CD4-positive, CD25-positive, alpha-beta regulatory T cell (primary cell): ENCODE data around the gene SRPK2. TPM values are rescaled to one million over a fixed set of nuclear protein-coding genes. Genes with fewer than 3 reads are reported as not detected.
"Not testable (repeated sequence)": the region's sequence is repeated elsewhere in the genome, so short reads cannot be mapped to it uniquely, and the experiment has no call there.

Experiments used
- ATAC-seq, 2 donors: fragments of 150-1000 bp; cut with Tn5 transposase; one replicate each; pipeline ENCODE4 v1.10.0; 2021; ENCODE audit warnings: low read depth in 2 of 2, moderate number of reproducible peaks in 2 of 2, moderate library complexity in 1 of 2
- DNase-seq, 3 donors: peaks; one replicate each; pipeline versions ENCODE4 v3.0.0 to v3.0.0-alpha.2; 2012 to 2022; ENCODE audit warnings: mixed read lengths in 1 of 3
- H3K27ac ChIP-seq: one replicate; pipeline ENCODE4 v1.7.0; 2013; ENCODE audit warnings: mild to moderate bottlenecking, low read length; ENCODE audit not compliant: insufficient read depth, poor library complexity, severe bottlenecking
- H3K27me3 ChIP-seq: one replicate; pipeline ENCODE4 v1.7.0; 2013; ENCODE audit warnings: low read length; ENCODE audit not compliant: control insufficient read depth, insufficient read depth
- H3K36me3 ChIP-seq: one replicate; pipeline ENCODE4 v1.7.0; 2013; ENCODE audit warnings: mild to moderate bottlenecking, low read length, moderate library complexity; ENCODE audit not compliant: control insufficient read depth, insufficient read depth
- H3K4me1 ChIP-seq: 2 replicates; pipeline ENCODE4 v1.7.0; 2013; ENCODE audit warnings: mild to moderate bottlenecking, low read length; ENCODE audit not compliant: insufficient read depth, control insufficient read depth, poor library complexity, severe bottlenecking
- H3K4me3 ChIP-seq: one replicate; pipeline ENCODE4 v1.7.0; 2013; ENCODE audit warnings: low read depth, mild to moderate bottlenecking, low read length, moderate library complexity
- H3K9me3 ChIP-seq, 2 experiments: 1 replicate in 1 of 2; 2 replicates in 1 of 2; pipeline ENCODE4 v1.7.0; 2013; ENCODE audit warnings: low read length in 2 of 2, mild to moderate bottlenecking in 1 of 2, moderate library complexity in 1 of 2; ENCODE audit not compliant: control insufficient read depth in 2 of 2
- H3K27ac Mint-ChIP-seq, 3 donors: one replicate each; pipeline ENCODE4 v1.8.0; 2020 to 2022; ENCODE audit warnings: mild to moderate bottlenecking in 3 of 3, mixed read lengths in 3 of 3, moderate library complexity in 2 of 3
- H3K27me3 Mint-ChIP-seq: one replicate; pipeline ENCODE4 v1.8.0; 2022; ENCODE audit warnings: mild to moderate bottlenecking, mixed read lengths
- H3K36me3 Mint-ChIP-seq: one replicate; pipeline ENCODE4 v1.8.0; 2020; ENCODE audit warnings: mixed read lengths
- H3K4me1 Mint-ChIP-seq, 4 donors: one replicate each; pipeline ENCODE4 v1.8.0; 2020 to 2022; ENCODE audit warnings: mixed read lengths in 4 of 4, mild to moderate bottlenecking in 1 of 4
- H3K4me3 Mint-ChIP-seq, 4 donors: one replicate each; pipeline ENCODE4 v1.8.0; 2020 to 2022; ENCODE audit warnings: mild to moderate bottlenecking in 4 of 4, mixed read lengths in 4 of 4, moderate library complexity in 3 of 4
- H3K9me3 Mint-ChIP-seq, 7 donors: one replicate each; pipeline ENCODE4 v1.8.0; 2020 to 2022; ENCODE audit warnings: mixed read lengths in 7 of 7, mild to moderate bottlenecking in 3 of 7, moderate library complexity in 2 of 7
- polyA plus RNA-seq, 4 donors: library from polyadenylated mRNA; unstranded; fragments of 300-500 nt; fragmentation: Illumina TruSeq; gene quantifications; one replicate each; pipeline ENCODE4 v1.2.3, GENCODE V29; 2021
- total RNA-seq: library from RNA; stranded (reverse); gene quantifications from one replicate; pipeline ENCODE4 v1.2.3, GENCODE V29; 2022

Gene SRPK2
- total and polyA plus RNA-seq, 5 donors from 2014 or later = 50.3 to 77.2 (median 62.6) TPM

- H3K27ac ChIP-seq = no peak overlapping the region
- H3K4me3 ChIP-seq = no peak overlapping the region
- H3K9me3 Mint-ChIP-seq = no peaks in the 10 kb centered on the region
- no peaks in the 10 kb centered on the region for H3K9me3 ChIP-seq
- peak overlapping the region in 1 of 3 donors; percentile 22 for H3K27ac Mint-ChIP-seq
- no peaks in the 10 kb centered on the region for H3K27me3 ChIP-seq
- no peaks in the 10 kb centered on the region for H3K36me3 Mint-ChIP-seq
- H3K4me1 Mint-ChIP-seq = peaks cover 18 to 45% (median 22%) of the 10 kb centered on the region in 4 donors
- H3K27me3 Mint-ChIP-seq = no peaks in the 10 kb centered on the region
- DNase-seq (no peak), ATAC-seq (no peak)
- no peak overlapping the region for H3K4me3 Mint-ChIP-seq
- H3K36me3 ChIP-seq = no peaks in the 10 kb centered on the region
- peaks cover 5% of the 10 kb centered on the region for H3K4me1 ChIP-seq
Observed at GRCh38 chr7:105244594-105244993, 144.1 kb downstream of the SRPK2 start.

DNA sequence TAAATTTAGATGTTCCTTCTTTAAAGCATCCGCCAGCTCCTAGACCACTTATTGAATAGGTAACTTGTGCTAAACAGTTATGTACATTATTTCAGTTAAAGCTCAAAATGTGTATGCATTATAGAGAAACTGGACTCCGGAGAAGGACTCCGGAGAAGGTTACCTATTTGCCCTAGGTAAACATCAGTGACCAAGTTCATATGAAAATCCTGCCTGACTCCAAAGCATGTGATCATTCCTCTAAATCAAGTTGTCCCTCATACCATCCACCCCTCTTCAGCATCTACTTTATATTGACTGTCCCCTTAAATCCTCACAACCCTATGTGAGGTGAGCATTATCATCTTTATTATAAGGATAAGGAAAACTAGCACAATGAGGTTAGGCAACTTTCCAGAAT is 147.5 kb downstream of the SRPK2 start:
- Histone ChIP-seq H3K27ac (no peak overlapping the region), H3K27me3 (no peaks in the 10 kb centered on the region), H3K9me3 (no peaks in the 10 kb centered on the region), H3K36me3 (no peaks in the 10 kb centered on the region), H3K4me1 (peaks cover 9% of the 10 kb centered on the region), H3K4me3 (no peak overlapping the region)
- Mint-ChIP-seq H3K4me1 (peaks cover 26 to 63% (median 35%) of the 10 kb centered on the region in 4 donors), H3K9me3 (no peaks in the 10 kb centered on the region), H3K36me3 (no peaks in the 10 kb centered on the region), H3K4me3 (no peak overlapping the region), H3K27ac (peak overlapping the region in 1 of 3 donors; percentile 48), H3K27me3 (no peaks in the 10 kb centered on the region)
- DNase-seq (no peak), ATAC-seq (no peak)

DNA sequence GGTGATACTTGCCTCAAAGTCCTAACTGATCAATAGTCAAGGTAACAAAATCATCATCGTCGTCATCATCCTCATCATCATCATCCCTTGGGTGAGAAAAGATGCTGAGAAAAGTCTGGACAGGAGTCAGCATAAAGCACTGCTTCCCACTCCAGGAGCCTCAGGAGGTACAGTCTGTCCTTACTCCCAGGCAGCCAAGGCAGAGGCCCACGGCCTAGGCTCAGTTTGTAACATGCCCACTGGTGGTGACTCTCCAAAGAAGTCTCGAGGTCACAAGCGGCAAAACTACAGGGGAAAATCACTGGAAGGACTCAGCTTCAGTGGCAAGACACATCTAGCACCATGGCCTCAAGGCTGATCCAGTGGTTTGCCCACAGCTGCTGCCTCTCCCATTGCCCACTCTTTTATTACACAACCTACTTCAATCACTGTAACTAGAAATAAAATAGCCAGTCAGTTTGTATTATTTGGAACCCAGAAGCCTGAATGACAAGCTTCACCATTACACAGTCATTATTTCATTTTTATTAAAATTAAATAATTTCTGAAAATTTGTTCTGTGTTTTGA is 150.4 kb downstream of the SRPK2 start:
- Mint-ChIP-seq H3K27ac (peak overlapping the region in 1 of 3 donors; percentile 7), H3K9me3 (no peaks in the 10 kb centered on the region), H3K4me3 (peak overlapping the region in 1 of 4 donors; percentile 11), H3K27me3 (no peaks in the 10 kb centered on the region), H3K36me3 (no peaks in the 10 kb centered on the region), H3K4me1 (peaks cover 33 to 83% (median 44%) of the 10 kb centered on the region in 4 donors)
- no peak overlapping the region for H3K4me3 ChIP-seq
- H3K4me1 ChIP-seq = peaks cover 9% of the 10 kb centered on the region
- no peak overlapping the region for H3K27ac ChIP-seq
- peaks cover 2% of the 10 kb centered on the region for H3K36me3 ChIP-seq
- no peaks in the 10 kb centered on the region for H3K9me3 ChIP-seq
- no peak for DNase-seq
- H3K27me3 ChIP-seq = no peaks in the 10 kb centered on the region
- no peak for ATAC-seq

GRCh38 chr7:105234886-105235285 is 153.8 kb downstream of the SRPK2 start:
- no peaks in the 10 kb centered on the region for H3K27me3 Mint-ChIP-seq
- Histone ChIP-seq H3K4me3 (no peak overlapping the region), H3K4me1 (peaks cover 9% of the 10 kb centered on the region), H3K27me3 (no peaks in the 10 kb centered on the region), H3K27ac (no peak overlapping the region), H3K36me3 (peaks cover 15% of the 10 kb centered on the region), H3K9me3 (no peaks in the 10 kb centered on the region)
- DNase-seq = no peak
- H3K9me3 Mint-ChIP-seq = no peaks in the 10 kb centered on the region
- H3K4me1 Mint-ChIP-seq = peaks cover 26 to 60% (median 39%) of the 10 kb centered on the region in 4 donors
- H3K27ac Mint-ChIP-seq = peak overlapping the region in 1 of 3 donors; percentile 40
- H3K4me3 Mint-ChIP-seq = no peak overlapping the region
- H3K36me3 Mint-ChIP-seq = peaks cover 14% of the 10 kb centered on the region
- no peak for ATAC-seq

DNA sequence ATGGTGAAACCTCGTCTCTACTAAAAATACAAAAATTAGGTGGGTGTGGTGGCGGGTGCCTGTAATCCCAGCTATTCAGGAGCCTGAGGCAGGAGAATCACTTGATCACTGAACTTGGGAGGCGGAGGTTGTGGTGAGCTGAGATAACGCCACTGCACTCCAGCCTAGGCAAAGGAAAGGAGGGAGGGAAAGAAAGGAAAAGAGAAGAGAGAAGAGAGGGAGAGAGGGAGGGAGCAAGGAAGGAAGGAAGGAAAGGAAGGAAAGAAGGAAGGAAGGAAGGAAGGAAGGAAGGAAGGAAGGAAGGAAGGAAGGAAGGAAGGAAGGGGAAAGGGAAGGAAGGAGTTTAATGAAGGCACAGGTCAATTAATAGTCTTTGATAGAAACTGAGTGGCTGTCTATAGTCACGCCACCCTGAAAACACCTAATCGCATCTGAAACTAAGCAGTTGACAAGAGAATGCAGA is 155.9 kb downstream of the SRPK2 start:
- not testable (repeated sequence) for H3K27ac ChIP-seq, H3K9me3 Mint-ChIP-seq, H3K27me3 Mint-ChIP-seq, H3K9me3 ChIP-seq, H3K4me1 ChIP-seq, H3K4me3 ChIP-seq, H3K27ac Mint-ChIP-seq, H3K4me3 Mint-ChIP-seq, ATAC-seq, H3K27me3 ChIP-seq, DNase-seq
- Mint-ChIP-seq H3K36me3 (peaks cover 23% of the 10 kb centered on the region), H3K4me1 (peaks cover 27 to 45% (median 35%) of the 10 kb centered on the region in 4 donors)
- H3K36me3 ChIP-seq = peaks cover 15% of the 10 kb centered on the region

DNA sequence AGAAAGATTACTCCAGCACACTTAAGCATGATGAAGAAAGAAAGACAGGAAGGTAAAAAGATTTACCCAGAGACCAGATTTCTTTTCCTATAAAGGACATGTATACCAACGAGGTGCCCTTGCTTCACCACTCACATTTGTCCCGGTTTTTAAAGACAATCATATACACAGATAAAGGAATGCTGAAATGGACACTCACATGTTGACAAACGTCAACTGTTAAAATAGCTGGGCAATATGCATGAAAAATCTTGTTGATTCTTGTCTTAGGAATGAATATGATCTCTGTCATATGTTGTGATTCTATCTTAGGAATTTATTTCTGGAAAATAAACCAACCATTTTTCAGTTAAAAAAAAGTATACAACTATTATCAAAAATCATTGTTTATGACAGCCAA is 158.2 kb downstream of the SRPK2 start:
- no peak overlapping the region for H3K27ac ChIP-seq
- H3K27ac Mint-ChIP-seq = peak overlapping the region in 1 of 3 donors; percentile 87
- ATAC-seq (no peak), DNase-seq (no peak)
- H3K4me3 ChIP-seq = no peak overlapping the region
- peaks cover 28% of the 10 kb centered on the region for H3K36me3 Mint-ChIP-seq
- peaks cover 10 to 30% (median 21%) of the 10 kb centered on the region in 4 donors for H3K4me1 Mint-ChIP-seq
- H3K9me3 ChIP-seq = no peaks in the 10 kb centered on the region
- no peak overlapping the region for H3K4me3 Mint-ChIP-seq
- no peaks in the 10 kb centered on the region for H3K9me3 Mint-ChIP-seq
- peaks cover 2% of the 10 kb centered on the region for H3K4me1 ChIP-seq
- no peaks in the 10 kb centered on the region for H3K27me3 Mint-ChIP-seq
- peaks cover 17% of the 10 kb centered on the region for H3K36me3 ChIP-seq
- no peaks in the 10 kb centered on the region for H3K27me3 ChIP-seq

DNA sequence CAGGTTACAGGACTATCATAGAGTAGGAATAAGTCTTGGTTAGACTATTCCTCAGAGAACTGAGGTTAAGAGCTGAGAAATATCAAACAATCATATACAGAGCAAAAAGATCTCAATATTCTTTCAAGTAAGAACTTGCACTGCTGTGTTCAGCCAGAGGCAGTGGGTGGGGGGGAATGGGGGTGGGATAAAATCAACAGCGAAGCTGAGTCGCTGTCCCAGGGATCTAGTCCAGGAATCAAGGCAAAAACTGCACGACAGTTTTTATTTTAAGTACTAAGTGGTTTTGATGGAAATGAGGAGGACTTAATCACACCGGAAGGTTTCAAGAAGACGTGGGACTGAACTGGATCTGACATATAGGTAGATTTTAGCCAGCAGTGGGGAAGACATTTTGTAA is 159.1 kb downstream of the SRPK2 start:
- no peak overlapping the region for H3K4me3 ChIP-seq
- H3K9me3 ChIP-seq = no peaks in the 10 kb centered on the region
- Mint-ChIP-seq H3K9me3 (no peaks in the 10 kb centered on the region), H3K36me3 (peaks cover 28% of the 10 kb centered on the region), H3K4me3 (no peak overlapping the region), H3K4me1 (peaks cover 18 to 32% (median 25%) of the 10 kb centered on the region in 4 donors), H3K27me3 (no peaks in the 10 kb centered on the region), H3K27ac (peak overlapping the region in 1 of 3 donors; percentile 87)
- ATAC-seq (no peak), DNase-seq (no peak)
- H3K27me3 ChIP-seq = no peaks in the 10 kb centered on the region
- H3K27ac ChIP-seq = no peak overlapping the region
- peaks cover 17% of the 10 kb centered on the region for H3K36me3 ChIP-seq
- H3K4me1 ChIP-seq = peaks cover 6% of the 10 kb centered on the region

- H3K4me1 Mint-ChIP-seq = peaks cover 17 to 32% (median 25%) of the 10 kb centered on the region in 4 donors
- no peaks in the 10 kb centered on the region for H3K9me3 ChIP-seq
- H3K27me3 ChIP-seq = no peaks in the 10 kb centered on the region
- no peak overlapping the region for H3K4me3 ChIP-seq
- H3K4me1 ChIP-seq = peaks cover 6% of the 10 kb centered on the region
- H3K4me3 Mint-ChIP-seq = no peak overlapping the region
- peaks cover 16% of the 10 kb centered on the region for H3K36me3 ChIP-seq
- ATAC-seq = no peak
- H3K27me3 Mint-ChIP-seq = no peaks in the 10 kb centered on the region
- H3K27ac Mint-ChIP-seq = no peak overlapping the region
- no peaks in the 10 kb centered on the region for H3K9me3 Mint-ChIP-seq
- peaks cover 28% of the 10 kb centered on the region for H3K36me3 Mint-ChIP-seq
- no peak for DNase-seq
- no peak overlapping the region for H3K27ac ChIP-seq
Observed at GRCh38 chr7:105228555-105228954, 160.2 kb downstream of the SRPK2 start.
